ENCODE measurements around the gene LPCAT4. TPM values are rescaled to one million over a fixed set of nuclear protein-coding genes. Genes with fewer than 3 reads are reported as not detected.
A peak's percentile ranks its signal among the peaks of the same experiment; 100 is the strongest.
"Not testable (repeated sequence)": the region's sequence is repeated elsewhere in the genome, so short reads cannot be mapped to it uniquely, and the experiment has no call there.

LPCAT4 gene, protein sequence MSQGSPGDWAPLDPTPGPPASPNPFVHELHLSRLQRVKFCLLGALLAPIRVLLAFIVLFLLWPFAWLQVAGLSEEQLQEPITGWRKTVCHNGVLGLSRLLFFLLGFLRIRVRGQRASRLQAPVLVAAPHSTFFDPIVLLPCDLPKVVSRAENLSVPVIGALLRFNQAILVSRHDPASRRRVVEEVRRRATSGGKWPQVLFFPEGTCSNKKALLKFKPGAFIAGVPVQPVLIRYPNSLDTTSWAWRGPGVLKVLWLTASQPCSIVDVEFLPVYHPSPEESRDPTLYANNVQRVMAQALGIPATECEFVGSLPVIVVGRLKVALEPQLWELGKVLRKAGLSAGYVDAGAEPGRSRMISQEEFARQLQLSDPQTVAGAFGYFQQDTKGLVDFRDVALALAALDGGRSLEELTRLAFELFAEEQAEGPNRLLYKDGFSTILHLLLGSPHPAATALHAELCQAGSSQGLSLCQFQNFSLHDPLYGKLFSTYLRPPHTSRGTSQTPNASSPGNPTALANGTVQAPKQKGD
- 27.8 and 44.3 TPM in 2 replicates for total RNA-seq (2014; rRNA removed; shearing (Covaris generic))
- 74.5 and 84.4 TPM in 2 replicates for total RNA-seq (2022)
- percentile 64 among the genes with signal in this experiment for Bru-seq, nascent RNA
- percentile 76 among the genes with signal in this experiment for BruChase-seq, experiment 1, labeled RNA remaining after a 6-hour chase
- BruChase-seq, experiment 2, labeled RNA remaining after a 2-hour chase: percentile 76 among the genes with signal in this experiment
- long read RNA-seq, transcript LPCAT4-201 (14 exons, 2,262 nt): major isoform, 7 of 31 reads
- long read RNA-seq, partial matches to known transcripts: 7 of 31 reads
- long read RNA-seq, other reads (novel, unspliced or antisense): 17 of 31 reads

DNA sequence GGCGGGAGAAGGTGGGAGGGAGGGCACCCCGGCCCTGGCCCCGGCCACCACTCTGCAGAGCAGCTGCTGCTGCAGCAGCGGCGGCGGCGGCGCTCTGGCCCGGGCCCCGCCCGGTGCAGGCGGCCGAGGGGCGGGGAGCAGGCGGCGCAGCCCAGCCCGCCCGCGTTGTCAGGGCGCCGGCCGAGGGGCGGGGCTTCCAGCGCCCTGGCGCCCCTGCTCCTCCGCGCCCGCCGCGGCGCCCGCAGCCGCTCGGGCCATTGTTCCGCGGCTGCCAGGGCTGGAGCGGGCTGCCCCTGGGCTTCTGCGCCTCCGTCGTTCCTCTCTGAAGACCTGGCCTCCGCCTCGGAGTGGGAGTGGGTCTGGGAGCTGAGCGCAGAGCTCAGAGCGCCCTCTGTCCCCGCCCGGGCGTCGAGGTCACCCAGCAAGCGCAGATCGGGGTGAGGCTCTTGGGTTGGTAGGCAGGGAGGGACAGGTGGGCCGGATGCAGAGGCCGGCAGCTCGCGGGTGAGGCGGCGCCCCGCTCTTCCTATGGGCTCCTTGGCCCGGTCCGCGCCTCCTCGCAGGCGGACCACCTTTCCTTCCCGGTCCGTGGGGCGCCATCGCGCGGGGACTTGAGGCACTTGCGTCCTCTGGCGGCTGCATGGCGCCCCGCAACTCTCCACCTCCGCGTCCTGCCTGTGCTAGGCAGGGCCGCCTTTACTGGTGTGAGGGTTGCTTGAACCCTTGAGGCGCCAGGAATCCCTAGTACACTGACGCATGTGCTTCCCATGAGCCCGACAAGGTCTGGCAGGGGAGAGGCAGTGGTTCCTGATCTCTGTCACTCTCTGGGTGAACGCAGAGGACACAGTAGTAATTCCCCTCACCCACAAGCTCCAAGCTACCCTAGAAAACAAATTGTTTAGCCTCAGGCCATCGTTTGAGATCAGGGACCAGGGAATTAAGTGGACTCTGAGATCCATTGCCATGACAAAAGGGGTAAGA lies at the start of gene LPCAT4:
Gene LPCAT4, minus strand, starts transcription at position 96 of the 981 bp plus-strand sequence. CDS start 96 bp downstream, outside the sequence.
- Histone ChIP-seq H3K9me2 (ENCODE audit: insufficient read depth, low read length) (no peaks in the 10 kb centered on the region), H3K36me3 (ENCODE audit: insufficient read depth, low read length) (peaks cover 18% of the 10 kb centered on the region), H3K79me2 (ENCODE audit: insufficient read depth, low read depth, low read length) (peaks cover 13% of the 10 kb centered on the region), H3K4me2 (ENCODE audit: low read length) (peak within 1 kb of the TSS; percentile 94), H3K4me3 (ENCODE audit: low read depth, low read length, poor library complexity, severe bottlenecking) (peak within 1 kb of the TSS; percentile 99), H3K27ac (ENCODE audit: low read depth, low read length, poor library complexity, severe bottlenecking) (peak within 1 kb of the TSS; percentile 90), H2AFZ (ENCODE audit: low read length) (peak within 1 kb of the TSS; percentile 99), H3K9me3 (ENCODE audit: low read length) (no peaks in the 10 kb centered on the region), H3K4me1 (ENCODE audit: insufficient read depth, low read length, poor library complexity, severe bottlenecking) (peaks cover 18% of the 10 kb centered on the region), H4K20me1 (ENCODE audit: insufficient read depth, low read length) (0 out of 2 replicates have a peak, but pooled peaks cover 7% of the 10 kb centered on the region)
- CTCF ChIA-PET (ENCODE audit: unreplicated experiment): interaction anchor here (1.0 kb wide), 1 partner anchor 24 kb away, joined by 4 read pairs; no protein-coding TSS in a partner anchor
- TF ChIP-seq, protein P1, sequence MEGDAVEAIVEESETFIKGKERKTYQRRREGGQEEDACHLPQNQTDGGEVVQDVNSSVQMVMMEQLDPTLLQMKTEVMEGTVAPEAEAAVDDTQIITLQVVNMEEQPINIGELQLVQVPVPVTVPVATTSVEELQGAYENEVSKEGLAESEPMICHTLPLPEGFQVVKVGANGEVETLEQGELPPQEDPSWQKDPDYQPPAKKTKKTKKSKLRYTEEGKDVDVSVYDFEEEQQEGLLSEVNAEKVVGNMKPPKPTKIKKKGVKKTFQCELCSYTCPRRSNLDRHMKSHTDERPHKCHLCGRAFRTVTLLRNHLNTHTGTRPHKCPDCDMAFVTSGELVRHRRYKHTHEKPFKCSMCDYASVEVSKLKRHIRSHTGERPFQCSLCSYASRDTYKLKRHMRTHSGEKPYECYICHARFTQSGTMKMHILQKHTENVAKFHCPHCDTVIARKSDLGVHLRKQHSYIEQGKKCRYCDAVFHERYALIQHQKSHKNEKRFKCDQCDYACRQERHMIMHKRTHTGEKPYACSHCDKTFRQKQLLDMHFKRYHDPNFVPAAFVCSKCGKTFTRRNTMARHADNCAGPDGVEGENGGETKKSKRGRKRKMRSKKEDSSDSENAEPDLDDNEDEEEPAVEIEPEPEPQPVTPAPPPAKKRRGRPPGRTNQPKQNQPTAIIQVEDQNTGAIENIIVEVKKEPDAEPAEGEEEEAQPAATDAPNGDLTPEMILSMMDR (conservative IDR thresholded peaks at IDR 0.05; ENCODE audit: low read length): peak; percentile 91
- no peak for TF ChIP-seq EZH2phosphoT487 (IDR thresholded peaks at IDR 0.05; ENCODE audit: borderline replicate concordance, low read depth, low read length)
- POLR2A ChIA-PET: interaction anchor here (0.6 to 1.7 kb wide), 19 partner anchors 9 to 602 kb away, joined by 3 to 6 read pairs (median 3); partner anchors contain the start of genes AQR, EMC7, GOLGA8B and NOP10
- DNase-seq (ENCODE audit: low spot score): peak; percentile 95
- intact Hi-C loops (cut with micrococcal nuclease; ENCODE audit: unreplicated experiment): loop anchor here (10.0 kb wide), 2 partner anchors 153 to 333 kb away; partner anchors contain the start of genes AVEN and KATNBL1
- no TSS peak for BruUV-seq (replicated peaks)

DNA sequence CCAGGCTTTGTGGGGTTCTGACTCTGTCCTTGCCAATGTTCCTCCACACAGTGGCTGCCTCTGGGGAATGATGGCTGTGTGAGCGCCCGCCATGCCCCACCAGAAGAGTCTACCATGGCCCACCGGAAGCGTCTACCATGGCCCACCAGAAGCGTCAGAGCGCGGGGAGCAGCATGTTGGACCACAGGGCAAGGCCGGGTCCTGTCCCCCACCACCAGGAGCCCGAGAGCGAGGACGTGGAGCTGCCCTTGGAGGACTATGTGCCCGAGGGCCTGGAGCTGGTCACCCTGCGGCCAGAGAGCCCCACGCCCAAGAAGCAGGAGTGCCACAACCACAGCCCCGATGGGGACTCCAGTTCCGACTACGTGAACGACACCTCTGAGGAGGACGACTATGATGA lies 42.5 kb upstream of the LPCAT4 start:
- H3K4me2 ChIP-seq (ENCODE audit: low read length); H3K9me2 ChIP-seq (ENCODE audit: insufficient read depth, low read length); DNase-seq (ENCODE audit: low spot score); H4K20me1 ChIP-seq (ENCODE audit: insufficient read depth, low read length); H3K79me2 ChIP-seq (ENCODE audit: insufficient read depth, low read depth, low read length); H3K4me1 ChIP-seq (ENCODE audit: insufficient read depth, low read length, poor library complexity, severe bottlenecking); POLR2A ChIA-PET; H3K36me3 ChIP-seq (ENCODE audit: insufficient read depth, low read length); BruUV-seq (replicated peaks); H3K9me3 ChIP-seq (ENCODE audit: low read length); H3K4me3 ChIP-seq (ENCODE audit: low read depth, low read length, poor library complexity, severe bottlenecking); CTCF ChIA-PET (ENCODE audit: unreplicated experiment); H3K27ac ChIP-seq (ENCODE audit: low read depth, low read length, poor library complexity, severe bottlenecking); intact Hi-C loops (cut with micrococcal nuclease; ENCODE audit: unreplicated experiment); H2AFZ ChIP-seq (ENCODE audit: low read length): not testable (repeated sequence)

DNA sequence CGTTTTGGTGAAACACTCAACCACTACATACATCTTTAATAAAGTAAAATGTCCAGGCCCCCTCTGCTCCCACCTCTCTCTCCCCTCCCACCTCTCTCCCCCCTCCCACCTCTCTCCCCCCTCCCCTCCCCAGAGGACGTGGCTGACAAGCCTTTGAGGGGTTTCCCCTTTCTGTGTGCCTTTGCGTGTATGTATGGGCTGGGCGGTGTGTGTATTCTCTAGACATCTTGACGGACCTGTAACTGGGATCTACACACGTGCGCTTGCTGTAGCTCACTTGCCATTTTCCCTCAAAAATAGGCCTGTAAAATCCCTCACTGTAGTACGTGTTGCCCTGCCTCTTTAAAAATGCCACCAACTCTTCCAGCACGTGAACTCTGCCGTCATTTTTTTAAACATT lies 42.0 kb upstream of the LPCAT4 start:
- H3K27ac ChIP-seq (ENCODE audit: low read depth, low read length, poor library complexity, severe bottlenecking); H3K79me2 ChIP-seq (ENCODE audit: insufficient read depth, low read depth, low read length); H3K4me1 ChIP-seq (ENCODE audit: insufficient read depth, low read length, poor library complexity, severe bottlenecking); DNase-seq (ENCODE audit: low spot score); H3K4me2 ChIP-seq (ENCODE audit: low read length); H2AFZ ChIP-seq (ENCODE audit: low read length); H3K36me3 ChIP-seq (ENCODE audit: insufficient read depth, low read length); intact Hi-C loops (cut with micrococcal nuclease; ENCODE audit: unreplicated experiment); H3K4me3 ChIP-seq (ENCODE audit: low read depth, low read length, poor library complexity, severe bottlenecking); H3K9me2 ChIP-seq (ENCODE audit: insufficient read depth, low read length); CTCF ChIA-PET (ENCODE audit: unreplicated experiment); H4K20me1 ChIP-seq (ENCODE audit: insufficient read depth, low read length); POLR2A ChIA-PET; BruUV-seq (replicated peaks); H3K9me3 ChIP-seq (ENCODE audit: low read length): not testable (repeated sequence)

DNA sequence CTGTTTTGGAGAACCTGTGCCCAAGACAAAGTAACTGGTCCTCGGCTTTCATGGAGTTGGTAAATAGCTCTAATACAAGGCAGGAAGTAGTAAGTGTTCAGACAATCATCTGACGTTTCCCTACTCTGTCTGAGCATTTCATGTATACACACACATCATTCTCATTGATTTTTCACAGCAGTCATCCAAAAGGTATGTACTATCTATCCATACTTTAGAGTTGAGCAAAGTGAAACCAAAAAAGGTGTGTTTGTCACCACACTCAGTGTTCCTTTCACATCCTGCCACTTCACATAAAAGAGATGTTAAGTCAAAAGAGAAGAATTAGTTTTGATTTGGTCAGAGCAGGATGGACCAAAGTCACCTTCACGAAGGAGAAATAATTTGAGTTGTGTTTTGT lies 36.9 kb upstream of the LPCAT4 start:
- BruUV-seq (replicated peaks); CTCF ChIA-PET (ENCODE audit: unreplicated experiment); H3K36me3 ChIP-seq (ENCODE audit: insufficient read depth, low read length); H4K20me1 ChIP-seq (ENCODE audit: insufficient read depth, low read length); H3K9me3 ChIP-seq (ENCODE audit: low read length); DNase-seq (ENCODE audit: low spot score); H3K4me2 ChIP-seq (ENCODE audit: low read length); H3K9me2 ChIP-seq (ENCODE audit: insufficient read depth, low read length); H2AFZ ChIP-seq (ENCODE audit: low read length); H3K4me1 ChIP-seq (ENCODE audit: insufficient read depth, low read length, poor library complexity, severe bottlenecking); intact Hi-C loops (cut with micrococcal nuclease; ENCODE audit: unreplicated experiment); H3K79me2 ChIP-seq (ENCODE audit: insufficient read depth, low read depth, low read length); H3K27ac ChIP-seq (ENCODE audit: low read depth, low read length, poor library complexity, severe bottlenecking); POLR2A ChIA-PET; H3K4me3 ChIP-seq (ENCODE audit: low read depth, low read length, poor library complexity, severe bottlenecking): not testable (repeated sequence)

DNA sequence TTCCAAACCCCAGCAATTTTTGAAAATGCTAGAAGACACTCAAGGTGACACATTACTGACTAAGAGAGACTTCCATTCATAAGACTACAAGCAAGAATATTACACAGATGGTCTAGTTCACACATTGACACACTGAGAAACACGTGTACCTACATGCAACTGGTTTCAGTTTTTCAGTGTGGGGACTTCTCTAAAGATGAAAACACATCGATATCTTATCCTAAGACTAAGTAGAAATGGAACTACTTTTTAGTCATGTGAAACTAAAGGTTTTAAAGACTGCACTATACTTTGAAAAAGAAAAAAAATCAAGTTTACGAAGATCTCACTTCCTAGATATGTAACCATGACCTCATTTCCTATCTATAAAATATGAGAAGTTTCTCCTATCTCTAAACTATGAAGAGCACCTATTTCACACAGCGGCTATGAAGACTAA lies 36.2 kb upstream of the LPCAT4 start:
- H3K4me1 ChIP-seq (ENCODE audit: insufficient read depth, low read length, poor library complexity, severe bottlenecking); H3K9me3 ChIP-seq (ENCODE audit: low read length); H3K4me3 ChIP-seq (ENCODE audit: low read depth, low read length, poor library complexity, severe bottlenecking); H2AFZ ChIP-seq (ENCODE audit: low read length); intact Hi-C loops (cut with micrococcal nuclease; ENCODE audit: unreplicated experiment); BruUV-seq (replicated peaks); H4K20me1 ChIP-seq (ENCODE audit: insufficient read depth, low read length); CTCF ChIA-PET (ENCODE audit: unreplicated experiment); H3K27ac ChIP-seq (ENCODE audit: low read depth, low read length, poor library complexity, severe bottlenecking); POLR2A ChIA-PET; DNase-seq (ENCODE audit: low spot score); H3K36me3 ChIP-seq (ENCODE audit: insufficient read depth, low read length); H3K79me2 ChIP-seq (ENCODE audit: insufficient read depth, low read depth, low read length); H3K9me2 ChIP-seq (ENCODE audit: insufficient read depth, low read length); H3K4me2 ChIP-seq (ENCODE audit: low read length): not testable (repeated sequence)

Measured in OCI-LY7 (cell line).